WTC11 (cell line): ENCODE measurements around the gene COG6. TPM values are rescaled to one million over a fixed set of nuclear protein-coding genes. Genes with fewer than 3 reads are reported as not detected.

Experiments used
- ATAC-seq: fragments of 200-7000 bp; cut with Tn5 transposase; 2 replicates; pipeline ENCODE4 v1.10.0; 2021; ENCODE audit warnings: mild to moderate bottlenecking, moderate library complexity
- CTCF ChIA-PET: fragments of 300-600 bp; sonication (Branson Sonifier 250); formaldehyde crosslinking; loops from one replicate; lab custom pipeline; 2021; ENCODE audit warnings: antibody characterized with exemption; lab: Charles Lee
- POLR2A ChIA-PET: fragments of 350-600 bp; sonication (Branson Sonifier 250); formaldehyde crosslinking; loops from one replicate; lab custom pipeline; 2021; ENCODE audit warnings: antibody characterized with exemption; lab: Charles Lee
- DNase-seq: peaks from one replicate; pipeline ENCODE4 v3.0.0; 2021; ENCODE audit warnings: low spot score
- H3K27ac Mint-ChIP-seq: 2 replicates; pipeline ENCODE4 v1.8.0; 2021; ENCODE audit warnings: mixed read lengths
- H3K27me3 Mint-ChIP-seq: 2 replicates; pipeline ENCODE4 v1.8.0; 2021; ENCODE audit warnings: low read depth, mild to moderate bottlenecking, moderate library complexity, mixed read lengths
- H3K36me3 Mint-ChIP-seq: 2 replicates; pipeline ENCODE4 v1.8.0; 2021; ENCODE audit warnings: mixed read lengths
- H3K4me1 Mint-ChIP-seq: 2 replicates; pipeline ENCODE4 v1.8.0; 2022; ENCODE audit warnings: mixed read lengths
- H3K4me3 Mint-ChIP-seq: 2 replicates; pipeline ENCODE4 v1.8.0; 2021; ENCODE audit warnings: mild to moderate bottlenecking, moderate library complexity, mixed read lengths
- H3K9me3 Mint-ChIP-seq: 2 replicates; pipeline ENCODE4 v1.8.0; 2021; ENCODE audit warnings: mixed read lengths
- ATF2 ChIP-seq: sonication (generic); formaldehyde crosslinking; IDR thresholded peaks from 2 replicates; pipeline ENCODE4 v1.8.1; 2022; ENCODE audit warnings: low read depth, missing genetic modification reagents, borderline replicate concordance
- ATF6 ChIP-seq: sonication (generic); formaldehyde crosslinking; IDR thresholded peaks from 2 replicates; pipeline ENCODE4 v1.8.1; 2023; ENCODE audit warnings: mild to moderate bottlenecking, missing genetic modification reagents
- CREB1 ChIP-seq: sonication (generic); formaldehyde crosslinking; IDR thresholded peaks from 2 replicates; pipeline ENCODE4 v1.8.0; 2023; ENCODE audit warnings: mild to moderate bottlenecking, missing genetic modification reagents
- E2F4 ChIP-seq: sonication (generic); formaldehyde crosslinking; IDR thresholded peaks from 2 replicates; pipeline ENCODE4 v1.8.1; 2022; ENCODE audit warnings: low read depth, mild to moderate bottlenecking, moderate library complexity, missing genetic modification reagents, borderline replicate concordance
- GRHL2 ChIP-seq: fragments of 250-450 bp; sonication (Bioruptor Pico); IDR thresholded peaks from 2 replicates; pipeline ENCODE4 v1.8.0; 2022; ENCODE audit warnings: mild to moderate bottlenecking, moderate library complexity; ENCODE audit not compliant: insufficient replicate concordance, severe bottlenecking
- GTF2I ChIP-seq: fragments of 250-450 bp; sonication (Bioruptor Pico); conservative IDR thresholded peaks from 2 replicates; pipeline ENCODE4 v1.4.0; 2021; ENCODE audit warnings: mild to moderate bottlenecking
- IRF2 ChIP-seq: sonication (generic); formaldehyde crosslinking; IDR thresholded peaks from 2 replicates; pipeline ENCODE4 v1.8.0; 2022; ENCODE audit warnings: low read depth, missing genetic modification reagents, borderline replicate concordance
- KAT7 ChIP-seq: sonication (generic); formaldehyde crosslinking; IDR thresholded peaks from 2 replicates; pipeline ENCODE4 v1.8.1; 2023; ENCODE audit warnings: missing genetic modification reagents, mild to moderate bottlenecking, borderline replicate concordance
- MLX ChIP-seq: sonication (generic); formaldehyde crosslinking; IDR thresholded peaks from 2 replicates; pipeline ENCODE4 v1.8.1; 2023; ENCODE audit warnings: mild to moderate bottlenecking, missing genetic modification reagents, moderate library complexity
- NFE2L1 ChIP-seq: sonication (generic); formaldehyde crosslinking; IDR thresholded peaks from 2 replicates; pipeline ENCODE4 v1.8.1; 2023; ENCODE audit warnings: missing genetic modification reagents
- RELA ChIP-seq: sonication (generic); formaldehyde crosslinking; IDR thresholded peaks from 2 replicates; pipeline ENCODE4 v1.8.1; 2022; ENCODE audit warnings: missing genetic modification reagents, mild to moderate bottlenecking, borderline replicate concordance
- TP53 ChIP-seq: sonication (generic); formaldehyde crosslinking; IDR thresholded peaks from 2 replicates; pipeline ENCODE4 v1.8.1; 2023; ENCODE audit warnings: mild to moderate bottlenecking, missing genetic modification reagents
- USF2 ChIP-seq: sonication (generic); formaldehyde crosslinking; IDR thresholded peaks from 2 replicates; pipeline ENCODE4 v1.8.1; 2023; ENCODE audit warnings: mild to moderate bottlenecking, missing genetic modification reagents, moderate library complexity
- ZBTB43 ChIP-seq: sonication (generic); formaldehyde crosslinking; IDR thresholded peaks from 2 replicates; pipeline ENCODE4 v1.8.1; 2023; ENCODE audit warnings: mild to moderate bottlenecking, missing genetic modification reagents
- ZNF263 ChIP-seq: sonication (generic); formaldehyde crosslinking; IDR thresholded peaks from 2 replicates; pipeline ENCODE4 v1.8.1; 2022; ENCODE audit warnings: low read depth, mild to moderate bottlenecking, moderate library complexity, missing genetic modification reagents
- ZNF396 ChIP-seq: fragments of 250-450 bp; sonication (Bioruptor Pico); IDR thresholded peaks from 2 replicates; pipeline ENCODE4 v1.8.0; 2021; ENCODE audit warnings: mild to moderate bottlenecking, moderate library complexity, borderline replicate concordance
- ZNF416 ChIP-seq: fragments of 250-450 bp; sonication (Bioruptor Pico); IDR thresholded peaks from 2 replicates; pipeline ENCODE4 v1.9.0; 2021; ENCODE audit warnings: mild to moderate bottlenecking, inconsistent platforms
- ZNF532 ChIP-seq: fragments of 250-450 bp; sonication (Bioruptor Pico); IDR thresholded peaks from 2 replicates; pipeline ENCODE4 v1.9.0; 2021; ENCODE audit warnings: mild to moderate bottlenecking, borderline replicate concordance
- total RNA-seq: library from RNA; stranded (reverse); gene quantifications from 3 replicates; pipeline ENCODE4 v1.2.3, GENCODE V29; 2021

COG6 gene
- total RNA-seq, 1 experiment from 2014 or later = 23.0 TPM

GRCh38 chr13:39779337-39780265 lies 124.1 kb downstream of the COG6 start:
- H3K27ac Mint-ChIP-seq = no peak overlapping the region
- H3K9me3 Mint-ChIP-seq = peaks cover 12% of the 10 kb centered on the region
- ATAC-seq (no peak), DNase-seq (no peak)
- H3K36me3 Mint-ChIP-seq = peaks cover 5% of the 10 kb centered on the region
- peaks cover 11% of the 10 kb centered on the region for H3K4me1 Mint-ChIP-seq
- no peak for TF ChIP-seq RELA (CRISPR knock-in tag)
- TF ChIP-seq GTF2I = no peak
- no peak for TF ChIP-seq TP53 (CRISPR knock-in tag)
- no peak for TF ChIP-seq IRF2 (CRISPR knock-in tag)
- TF ChIP-seq GRHL2 (CRISPR knock-in tag) = no peak
- TF ChIP-seq E2F4 (CRISPR knock-in tag) = no peak
- TF ChIP-seq ZNF263 (CRISPR knock-in tag) = no peak
- TF ChIP-seq ZBTB43 (CRISPR knock-in tag) = no peak
- no peak for TF ChIP-seq CREB1 (CRISPR knock-in tag)
- TF ChIP-seq ZNF416 (CRISPR knock-in tag) = no peak
- TF ChIP-seq USF2 (CRISPR knock-in tag) = no peak
- CTCF ChIA-PET = no interaction called here
- POLR2A ChIA-PET = no interaction called here
- H3K4me3 Mint-ChIP-seq = no peak overlapping the region
- H3K27me3 Mint-ChIP-seq = no peaks in the 10 kb centered on the region

- H3K9me3 Mint-ChIP-seq = peaks cover 12% of the 10 kb centered on the region
- H3K4me1 Mint-ChIP-seq = peaks cover 11% of the 10 kb centered on the region
- H3K27me3 Mint-ChIP-seq = no peaks in the 10 kb centered on the region
- H3K4me3 Mint-ChIP-seq = no peak overlapping the region
- ChIA-PET POLR2A (no interaction called here), CTCF (no interaction called here)
- H3K36me3 Mint-ChIP-seq = peaks cover 5% of the 10 kb centered on the region
- DNase-seq (no peak), ATAC-seq (no peak)
- H3K27ac Mint-ChIP-seq = no peak overlapping the region
- TF ChIP-seq ZNF416 (CRISPR knock-in tag) (no peak), ATF2 (CRISPR knock-in tag) (no peak), MLX (CRISPR knock-in tag) (no peak), ATF6 (no peak), NFE2L1 (CRISPR knock-in tag) (no peak), KAT7 (no peak), ZNF396 (CRISPR knock-in tag) (no peak), ZNF532 (CRISPR knock-in tag) (no peak)
These were observed 125.2 kb downstream of the COG6 start for GRCh38 chr13:39780711-39781110.
